Uterus (tissue), 2 donors: ENCODE results near the gene LIMCH1.

Source experiments
- POLR2A ChIP-seq, 2 donors: fragments of 450-650 bp; IDR thresholded peaks; one replicate each; pipeline ENCODE4 v1.6.1; 2016; ENCODE audit warnings: antibody characterized with exemption in 2 of 2, mild to moderate bottlenecking in 1 of 2, moderate library complexity in 1 of 2
- TF ChIP-seq, protein P1 (sequence below), 4 experiments: fragments of 200-600 bp in 2 of 4; fragments of 450-650 bp in 2 of 4; sonication (generic) in 2 of 4; IDR thresholded peaks; one replicate each; pipeline ENCODE4 v1.5.1; 2016 to 2019; ENCODE audit warnings: antibody characterized with exemption in 4 of 4, mild to moderate bottlenecking in 2 of 4, moderate library complexity in 1 of 4

DNA sequence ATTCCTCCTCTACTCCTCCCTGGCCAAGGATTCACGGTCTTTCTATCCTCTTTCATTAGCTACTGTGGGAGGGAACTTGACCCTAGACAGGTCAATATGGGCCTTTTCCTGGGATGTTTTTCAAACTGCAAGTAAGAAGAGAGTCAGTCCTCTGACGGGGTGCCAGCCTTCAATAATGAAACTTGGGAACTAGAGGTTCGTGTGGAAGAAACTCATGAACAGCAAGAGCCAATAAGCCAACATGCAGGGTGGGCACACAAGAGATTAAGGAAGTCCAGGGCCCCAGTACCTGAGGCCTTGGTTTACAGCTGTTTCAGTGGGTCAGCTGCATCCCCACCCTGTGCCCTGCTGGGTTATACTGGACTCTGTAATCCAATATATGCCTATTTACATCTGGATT is 49.3 kb downstream of the LIMCH1 start:
- TF ChIP-seq, protein P1, sequence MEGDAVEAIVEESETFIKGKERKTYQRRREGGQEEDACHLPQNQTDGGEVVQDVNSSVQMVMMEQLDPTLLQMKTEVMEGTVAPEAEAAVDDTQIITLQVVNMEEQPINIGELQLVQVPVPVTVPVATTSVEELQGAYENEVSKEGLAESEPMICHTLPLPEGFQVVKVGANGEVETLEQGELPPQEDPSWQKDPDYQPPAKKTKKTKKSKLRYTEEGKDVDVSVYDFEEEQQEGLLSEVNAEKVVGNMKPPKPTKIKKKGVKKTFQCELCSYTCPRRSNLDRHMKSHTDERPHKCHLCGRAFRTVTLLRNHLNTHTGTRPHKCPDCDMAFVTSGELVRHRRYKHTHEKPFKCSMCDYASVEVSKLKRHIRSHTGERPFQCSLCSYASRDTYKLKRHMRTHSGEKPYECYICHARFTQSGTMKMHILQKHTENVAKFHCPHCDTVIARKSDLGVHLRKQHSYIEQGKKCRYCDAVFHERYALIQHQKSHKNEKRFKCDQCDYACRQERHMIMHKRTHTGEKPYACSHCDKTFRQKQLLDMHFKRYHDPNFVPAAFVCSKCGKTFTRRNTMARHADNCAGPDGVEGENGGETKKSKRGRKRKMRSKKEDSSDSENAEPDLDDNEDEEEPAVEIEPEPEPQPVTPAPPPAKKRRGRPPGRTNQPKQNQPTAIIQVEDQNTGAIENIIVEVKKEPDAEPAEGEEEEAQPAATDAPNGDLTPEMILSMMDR (IDR thresholded peaks at IDR 0.05): no peak
- TF ChIP-seq POLR2A (IDR thresholded peaks at IDR 0.05): no peak
